GM12801 (cell line): Measurements from ENCODE around the gene NEK7.

ENCODE experiments used
- CTCF ChIP-seq: IDR thresholded peaks from one replicate; pipeline ENCODE4 v1.5.1; 2011; ENCODE audit warnings: control low read depth; ENCODE audit not compliant: insufficient read length; ENCODE audit errors: extremely low read depth

Gene NEK7

GRCh38 chr1:198197285-198197684, 40.5 kb downstream of the NEK7 start:
- no peak for TF ChIP-seq CTCF

- TF ChIP-seq CTCF: no peak
Measured at GRCh38 chr1:198199105-198199504, 42.3 kb downstream of the NEK7 start.

GRCh38 chr1:198201956-198202784, 45.4 kb downstream of the NEK7 start:
- no peak for TF ChIP-seq CTCF

- no peak for TF ChIP-seq CTCF
Measured at GRCh38 chr1:198203434-198203833, 46.6 kb downstream of the NEK7 start.

GRCh38 chr1:198205016-198205684, 48.4 kb downstream of the NEK7 start:
- TF ChIP-seq CTCF: no peak

- no peak for TF ChIP-seq CTCF
Measured at GRCh38 chr1:198206292-198206691, 49.5 kb downstream of the NEK7 start.

- no peak for TF ChIP-seq CTCF
Measured at GRCh38 chr1:198211696-198212095, 54.9 kb downstream of the NEK7 start.
